ENCODE measurements around the gene REEP3.

The REEP3 gene

DNA sequence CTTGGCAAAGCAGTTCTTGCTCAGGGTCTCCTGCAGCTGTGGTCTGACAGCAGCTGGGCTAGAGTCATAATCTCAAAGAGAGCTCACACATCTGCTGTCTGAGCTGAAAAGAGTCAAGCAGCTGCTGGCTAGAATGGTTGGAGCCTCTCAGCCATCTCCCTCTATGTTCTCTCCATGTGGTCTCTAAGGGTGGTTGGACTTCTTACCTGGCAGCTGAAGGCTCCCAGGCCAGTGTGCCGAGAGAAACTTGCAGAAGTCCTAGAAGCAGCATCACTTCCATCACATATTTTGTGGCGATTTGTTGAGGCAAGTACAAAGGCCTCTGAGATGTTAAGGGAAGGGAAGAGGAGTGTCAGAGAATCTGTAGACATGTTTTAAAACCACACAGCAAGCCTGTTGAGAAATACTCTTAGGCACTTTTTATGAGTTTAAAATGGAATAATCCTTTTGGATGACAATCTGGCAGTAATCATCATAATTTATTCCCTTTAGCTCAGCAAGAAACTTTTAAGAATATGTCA, 93.2 kb downstream of the REEP3 start:
- no peak overlapping the region for H3K4me3 ChIP-seq (ENCODE audit: control insufficient read depth, low read depth, low read length)
- peak; percentile 48 for DNase-seq (ENCODE audit: low read depth)
- TF ChIP-seq, protein P1, sequence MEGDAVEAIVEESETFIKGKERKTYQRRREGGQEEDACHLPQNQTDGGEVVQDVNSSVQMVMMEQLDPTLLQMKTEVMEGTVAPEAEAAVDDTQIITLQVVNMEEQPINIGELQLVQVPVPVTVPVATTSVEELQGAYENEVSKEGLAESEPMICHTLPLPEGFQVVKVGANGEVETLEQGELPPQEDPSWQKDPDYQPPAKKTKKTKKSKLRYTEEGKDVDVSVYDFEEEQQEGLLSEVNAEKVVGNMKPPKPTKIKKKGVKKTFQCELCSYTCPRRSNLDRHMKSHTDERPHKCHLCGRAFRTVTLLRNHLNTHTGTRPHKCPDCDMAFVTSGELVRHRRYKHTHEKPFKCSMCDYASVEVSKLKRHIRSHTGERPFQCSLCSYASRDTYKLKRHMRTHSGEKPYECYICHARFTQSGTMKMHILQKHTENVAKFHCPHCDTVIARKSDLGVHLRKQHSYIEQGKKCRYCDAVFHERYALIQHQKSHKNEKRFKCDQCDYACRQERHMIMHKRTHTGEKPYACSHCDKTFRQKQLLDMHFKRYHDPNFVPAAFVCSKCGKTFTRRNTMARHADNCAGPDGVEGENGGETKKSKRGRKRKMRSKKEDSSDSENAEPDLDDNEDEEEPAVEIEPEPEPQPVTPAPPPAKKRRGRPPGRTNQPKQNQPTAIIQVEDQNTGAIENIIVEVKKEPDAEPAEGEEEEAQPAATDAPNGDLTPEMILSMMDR (conservative IDR thresholded peaks at IDR 0.05; ENCODE audit: control insufficient read depth, insufficient read depth, low read depth, low read length) = no peak

DNA sequence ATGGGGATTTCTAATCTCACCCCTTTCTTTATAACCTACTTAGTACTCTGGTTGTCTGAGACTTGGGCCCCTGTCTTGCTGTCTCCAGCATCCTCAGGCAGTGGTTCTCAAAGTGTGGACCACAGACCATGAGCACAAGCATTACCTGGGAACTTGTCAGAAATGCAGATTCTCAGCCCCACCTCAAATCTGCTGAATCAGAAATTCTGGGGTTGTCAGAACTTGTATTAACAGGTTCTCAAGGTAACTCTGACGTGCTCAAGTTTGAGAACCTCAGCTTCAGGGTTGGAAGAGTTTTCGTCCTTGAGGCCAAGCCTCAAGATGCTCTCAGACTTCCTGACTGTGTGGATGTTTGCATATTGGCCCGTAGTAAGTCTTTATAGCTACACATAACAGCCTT, 97.4 kb downstream of the REEP3 start:
- DNase-seq (ENCODE audit: low read depth) = no peak
- TF ChIP-seq, protein P1 (conservative IDR thresholded peaks at IDR 0.05; ENCODE audit: control insufficient read depth, insufficient read depth, low read depth, low read length) = no peak
- no peak overlapping the region for H3K4me3 ChIP-seq (ENCODE audit: control insufficient read depth, low read depth, low read length)

DNA sequence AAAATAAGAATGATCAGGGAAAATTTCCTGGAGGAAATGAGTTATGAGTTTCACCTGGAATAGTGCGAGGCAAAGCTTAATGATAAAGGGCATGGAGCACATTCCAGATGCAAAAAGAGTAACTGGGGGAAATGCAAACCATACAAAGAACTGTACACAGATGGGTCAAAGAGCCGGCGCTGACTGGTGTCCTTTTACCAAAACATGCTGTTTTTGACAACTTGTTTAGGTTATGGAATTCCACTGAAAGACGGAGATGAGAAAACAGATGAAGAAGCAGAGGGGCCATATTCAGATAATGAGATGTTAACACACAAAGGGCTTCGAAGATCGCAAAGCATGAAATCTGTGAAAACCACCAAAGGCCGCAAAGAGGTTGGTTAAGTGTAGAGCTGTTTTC, 98.2 kb downstream of the REEP3 start:
- TF ChIP-seq, protein P1 (conservative IDR thresholded peaks at IDR 0.05; ENCODE audit: control insufficient read depth, insufficient read depth, low read depth, low read length) = no peak
- no peak overlapping the region for H3K4me3 ChIP-seq (ENCODE audit: control insufficient read depth, low read depth, low read length)
- no peak for DNase-seq (ENCODE audit: low read depth)

DNA sequence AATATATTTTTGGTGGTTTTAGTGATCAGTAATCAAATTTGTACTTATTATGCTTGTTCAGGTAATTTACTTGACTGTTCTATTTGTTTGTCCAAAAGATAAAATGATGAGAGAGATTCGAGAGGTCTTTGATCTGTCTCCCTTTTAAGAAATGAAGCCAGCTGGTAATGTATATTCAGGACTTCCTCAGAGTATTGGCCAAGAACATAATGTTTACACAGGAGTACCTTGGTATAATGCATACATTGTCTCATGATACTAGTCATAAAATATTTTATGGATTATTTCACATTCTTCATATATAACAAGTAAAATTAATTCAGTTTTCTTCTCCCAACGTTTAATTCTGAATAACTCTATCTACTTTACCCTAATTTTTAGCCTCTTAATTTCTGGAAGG, 100.9 kb downstream of the REEP3 start:
- no peak for DNase-seq (ENCODE audit: low read depth)
- no peak overlapping the region for H3K4me3 ChIP-seq (ENCODE audit: control insufficient read depth, low read depth, low read length)
- TF ChIP-seq, protein P1 (conservative IDR thresholded peaks at IDR 0.05; ENCODE audit: control insufficient read depth, insufficient read depth, low read depth, low read length) = no peak

DNA sequence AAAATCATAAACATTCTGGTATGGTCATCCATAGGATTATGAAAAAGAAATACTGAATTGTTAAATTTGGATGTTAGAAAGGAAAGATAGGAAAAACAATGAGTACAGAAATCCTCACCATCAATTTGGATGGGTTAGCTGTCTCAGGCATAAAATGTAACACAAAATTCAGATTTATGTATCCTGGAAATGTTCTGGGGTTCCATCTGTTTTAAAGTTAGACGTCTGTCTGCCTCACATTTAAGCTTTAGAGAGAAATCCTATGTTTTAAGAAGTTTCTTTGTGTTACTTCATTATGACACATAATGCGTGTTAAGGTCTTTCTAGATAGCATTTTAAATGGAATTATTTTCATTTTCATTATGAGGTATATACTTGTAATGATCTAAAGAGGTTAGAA, 103.5 kb downstream of the REEP3 start:
- no peak for DNase-seq (ENCODE audit: low read depth)
- TF ChIP-seq, protein P1 (conservative IDR thresholded peaks at IDR 0.05; ENCODE audit: control insufficient read depth, insufficient read depth, low read depth, low read length) = no peak
- no peak overlapping the region for H3K4me3 ChIP-seq (ENCODE audit: control insufficient read depth, low read depth, low read length)

DNA sequence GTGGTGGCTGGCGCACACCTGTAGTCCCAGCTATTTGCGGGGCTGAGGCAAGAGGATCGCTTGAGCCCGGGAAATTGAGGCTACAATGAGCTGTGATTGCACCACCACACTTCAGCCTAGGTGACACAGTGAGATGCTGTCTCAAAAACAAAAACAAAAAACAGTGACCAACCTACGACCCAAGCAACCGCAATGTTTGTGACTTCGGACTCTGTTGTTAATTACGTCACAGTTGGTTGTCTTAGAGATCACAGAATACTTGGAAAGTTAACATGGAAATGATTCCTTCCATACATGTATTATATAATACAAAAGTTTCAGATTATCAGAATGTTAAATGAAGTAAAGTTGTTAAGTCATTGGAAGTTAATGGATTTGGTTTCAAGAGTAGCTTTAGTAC, 106.2 kb downstream of the REEP3 start:
- TF ChIP-seq, protein P1 (conservative IDR thresholded peaks at IDR 0.05; ENCODE audit: control insufficient read depth, insufficient read depth, low read depth, low read length) = no peak
- H3K4me3 ChIP-seq (ENCODE audit: control insufficient read depth, low read depth, low read length) = no peak overlapping the region
- DNase-seq (ENCODE audit: low read depth) = no peak

DNA sequence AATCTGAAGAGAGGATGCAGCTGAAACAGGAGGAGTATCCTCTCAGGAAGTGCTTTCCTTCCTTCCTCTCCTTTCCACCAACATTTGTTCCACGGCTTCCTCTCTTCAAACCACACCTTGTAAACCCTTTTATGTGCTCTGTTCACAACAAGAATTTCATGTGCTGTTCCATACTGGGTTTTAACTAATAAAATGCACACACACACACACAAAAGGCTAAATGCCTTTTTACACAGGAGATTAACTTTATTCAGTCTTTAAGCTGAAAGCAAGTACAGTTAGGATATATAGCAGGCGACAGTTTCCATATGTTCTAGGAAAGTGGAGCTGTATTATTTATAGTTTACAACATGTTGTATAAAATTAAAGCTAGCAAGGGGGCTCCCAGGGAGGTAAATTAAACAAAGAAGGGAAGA, 106.7 kb downstream of the REEP3 start:
- DNase-seq (ENCODE audit: low read depth) = no peak
- TF ChIP-seq, protein P1 (conservative IDR thresholded peaks at IDR 0.05; ENCODE audit: control insufficient read depth, insufficient read depth, low read depth, low read length) = no peak
- H3K4me3 ChIP-seq (ENCODE audit: control insufficient read depth, low read depth, low read length) = no peak overlapping the region
